Tibial artery (tissue), 4 donors: ENCODE measurements around the gene CORO1C.

Source experiments
- DNase-seq, 2 donors: peaks; one replicate each; pipeline ENCODE4 v3.0.0-alpha.2; 2019
- H3K27ac ChIP-seq, 2 donors: fragments of 200-600 bp; sonication (generic) in 1 of 2; 1 replicate in 1 of 2; 2 replicates in 1 of 2; pipeline ENCODE4 v1.5.1; 2018 to 2019; ENCODE audit warnings: mild to moderate bottlenecking in 1 of 2
- H3K27me3 ChIP-seq, 2 donors: fragments of 200-600 bp; sonication (generic) in 1 of 2; one replicate each; pipeline versions ENCODE4 v1.5.1 to v1.6.0; 2016 to 2019
- H3K36me3 ChIP-seq, 3 donors: fragments of 200-600 bp; sonication (generic) in 2 of 3; one replicate each; pipeline ENCODE4 v1.5.1; 2016 to 2019; ENCODE audit warnings: mild to moderate bottlenecking in 2 of 3
- H3K4me1 ChIP-seq, 4 donors: fragments of 200-600 bp; sonication (generic) in 2 of 4; 1 replicate in 3 of 4; 2 replicates in 1 of 4; pipeline ENCODE4 v1.5.1; 2016 to 2019
- H3K4me3 ChIP-seq, 2 donors: fragments of 200-600 bp; sonication (generic) in 1 of 2; 1 replicate in 1 of 2; 2 replicates in 1 of 2; pipeline ENCODE4 v1.5.1; 2018 to 2019; ENCODE audit warnings: mild to moderate bottlenecking in 2 of 2
- H3K9me3 ChIP-seq, 3 donors: fragments of 200-600 bp; sonication (generic) in 1 of 3; one replicate each; pipeline ENCODE4 v1.5.1; 2016 to 2019
- intact Hi-C: fragments of 100-400 bp; cut with DNase I; formaldehyde crosslinking; loops from one replicate; pipeline ENCODE4 v1.15.0; 2023; ENCODE audit warnings: low total_unique reads
- TF ChIP-seq, protein P1 (sequence below), 2 experiments: fragments of 200-600 bp in 1 of 2; fragments of 450-650 bp in 1 of 2; IDR thresholded peaks; one replicate each; pipeline ENCODE4 v1.5.1; 2017 to 2019; ENCODE audit warnings: antibody characterized with exemption in 2 of 2, mild to moderate bottlenecking in 1 of 2, moderate library complexity in 1 of 2

Gene CORO1C

DNA sequence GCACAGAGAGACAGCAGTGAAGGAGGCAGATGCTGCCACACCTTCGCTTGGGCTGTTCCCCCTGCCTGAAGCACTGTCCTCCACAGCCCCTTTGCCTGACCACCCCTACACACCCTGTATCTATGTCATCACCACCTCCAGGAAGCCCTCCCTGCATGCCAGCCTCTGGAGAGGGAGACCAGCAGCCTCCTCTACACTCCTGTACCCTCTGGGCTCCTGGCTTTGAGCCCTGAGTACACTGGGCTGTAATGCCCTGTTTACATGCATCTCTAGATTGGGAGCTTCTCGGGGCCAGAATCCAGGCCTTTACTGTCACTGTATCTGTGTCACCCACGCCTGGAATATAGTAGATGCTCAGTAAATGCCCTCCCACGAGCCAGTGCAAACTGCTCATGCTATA, 127.6 kb downstream of the CORO1C start:
- no peak for DNase-seq
- H3K4me1 ChIP-seq = no peaks in the 10 kb centered on the region
- no peak overlapping the region for H3K27ac ChIP-seq
- H3K36me3 ChIP-seq = no peaks in the 10 kb centered on the region
- H3K9me3 ChIP-seq = no peaks in the 10 kb centered on the region
- intact Hi-C loops = no loop called here
- peaks cover 0 to 12% of the 10 kb centered on the region in 2 donors for H3K27me3 ChIP-seq
- TF ChIP-seq, protein P1, sequence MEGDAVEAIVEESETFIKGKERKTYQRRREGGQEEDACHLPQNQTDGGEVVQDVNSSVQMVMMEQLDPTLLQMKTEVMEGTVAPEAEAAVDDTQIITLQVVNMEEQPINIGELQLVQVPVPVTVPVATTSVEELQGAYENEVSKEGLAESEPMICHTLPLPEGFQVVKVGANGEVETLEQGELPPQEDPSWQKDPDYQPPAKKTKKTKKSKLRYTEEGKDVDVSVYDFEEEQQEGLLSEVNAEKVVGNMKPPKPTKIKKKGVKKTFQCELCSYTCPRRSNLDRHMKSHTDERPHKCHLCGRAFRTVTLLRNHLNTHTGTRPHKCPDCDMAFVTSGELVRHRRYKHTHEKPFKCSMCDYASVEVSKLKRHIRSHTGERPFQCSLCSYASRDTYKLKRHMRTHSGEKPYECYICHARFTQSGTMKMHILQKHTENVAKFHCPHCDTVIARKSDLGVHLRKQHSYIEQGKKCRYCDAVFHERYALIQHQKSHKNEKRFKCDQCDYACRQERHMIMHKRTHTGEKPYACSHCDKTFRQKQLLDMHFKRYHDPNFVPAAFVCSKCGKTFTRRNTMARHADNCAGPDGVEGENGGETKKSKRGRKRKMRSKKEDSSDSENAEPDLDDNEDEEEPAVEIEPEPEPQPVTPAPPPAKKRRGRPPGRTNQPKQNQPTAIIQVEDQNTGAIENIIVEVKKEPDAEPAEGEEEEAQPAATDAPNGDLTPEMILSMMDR (IDR thresholded peaks at IDR 0.05) = no peak
- no peak overlapping the region for H3K4me3 ChIP-seq

DNA sequence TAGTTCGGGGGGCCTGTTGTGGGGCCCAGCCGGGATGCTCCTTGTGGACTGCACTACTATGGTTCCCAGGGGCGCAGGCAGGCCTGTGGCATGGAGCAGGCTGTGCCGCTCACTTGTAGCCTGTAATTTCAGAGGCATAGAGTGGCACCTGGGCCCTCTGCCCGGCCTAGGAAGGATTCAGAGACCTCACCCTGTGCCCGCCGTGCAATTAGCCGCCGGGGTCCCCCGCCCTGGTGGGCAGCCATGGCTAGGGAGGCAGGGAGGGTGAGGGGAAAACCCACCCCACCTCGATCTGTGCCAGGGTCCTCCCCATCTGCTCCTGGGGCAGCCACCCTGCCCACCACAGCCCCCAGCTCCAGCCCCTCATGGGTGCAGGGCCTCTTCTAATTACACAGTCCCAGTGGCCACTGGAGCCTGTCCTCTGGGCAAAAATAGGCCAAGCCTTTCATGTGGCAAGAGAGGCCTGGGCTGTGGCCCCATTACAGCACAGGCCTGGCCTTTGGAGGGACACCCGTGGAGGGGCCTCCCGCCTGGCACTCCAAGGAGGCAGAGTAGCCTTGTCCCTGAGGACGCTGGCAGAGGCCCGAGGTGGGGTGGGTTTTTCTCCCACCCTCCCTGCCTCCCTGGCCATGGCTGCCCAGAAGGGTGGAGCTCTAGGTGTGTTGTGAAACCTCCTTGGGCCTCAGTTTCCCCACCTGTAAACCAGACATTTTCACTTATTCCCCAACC, 128.2 kb downstream of the CORO1C start:
- no peaks in the 10 kb centered on the region for H3K36me3 ChIP-seq
- no peak for DNase-seq
- no peak overlapping the region for H3K4me3 ChIP-seq
- H3K27me3 ChIP-seq = peaks cover 0 to 12% of the 10 kb centered on the region in 2 donors
- H3K9me3 ChIP-seq = no peaks in the 10 kb centered on the region
- H3K4me1 ChIP-seq = no peaks in the 10 kb centered on the region
- no peak overlapping the region for H3K27ac ChIP-seq
- intact Hi-C loops = no loop called here
- TF ChIP-seq, protein P1 (IDR thresholded peaks at IDR 0.05) = no peak

DNA sequence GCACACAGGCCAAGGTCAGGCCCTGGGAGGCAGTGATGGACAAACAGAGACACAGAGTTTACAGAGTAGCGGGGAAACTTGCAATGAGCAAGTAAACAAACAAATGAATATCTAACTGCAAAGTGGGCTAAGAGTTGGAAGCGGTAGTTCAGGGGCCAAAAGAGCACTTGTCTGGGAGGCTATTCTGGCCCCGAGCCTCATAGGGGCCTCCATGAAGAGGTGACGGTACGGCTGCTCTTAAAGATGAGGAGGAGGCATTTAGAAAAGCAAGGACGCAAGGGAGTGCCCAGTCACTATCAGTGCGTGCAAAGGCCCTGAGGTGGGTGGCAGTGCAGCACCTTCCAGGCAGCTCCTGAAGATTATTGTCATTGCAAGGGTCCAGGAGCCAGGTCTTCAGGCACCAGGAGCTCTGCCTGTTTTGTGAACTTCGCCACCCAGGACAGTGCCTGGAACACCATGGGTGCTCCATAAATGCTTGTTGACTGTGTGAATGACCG, 129.1 kb downstream of the CORO1C start:
- H3K27ac ChIP-seq = no peak overlapping the region

DNA sequence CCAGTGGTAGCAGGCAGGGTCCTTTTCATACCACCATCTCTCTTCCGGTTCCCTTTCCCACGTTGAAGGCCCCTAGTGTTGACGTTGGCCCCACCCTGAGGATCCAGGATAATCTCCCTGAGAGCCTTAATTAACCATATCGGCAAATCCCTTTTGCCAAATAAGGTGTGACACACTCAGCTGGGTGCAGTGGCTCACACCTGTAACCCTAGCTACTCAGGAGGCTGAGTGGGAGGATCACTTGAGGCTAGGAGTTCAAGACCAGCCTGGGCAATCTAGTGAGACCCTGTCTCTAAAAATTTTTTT, 130.7 kb downstream of the CORO1C start:
- H3K9me3 ChIP-seq = no peaks in the 10 kb centered on the region
- H3K36me3 ChIP-seq = no peaks in the 10 kb centered on the region
- H3K4me1 ChIP-seq = no peaks in the 10 kb centered on the region
- intact Hi-C loops = no loop called here
- no peak for DNase-seq
- no peak overlapping the region for H3K27ac ChIP-seq
- TF ChIP-seq, protein P1 (IDR thresholded peaks at IDR 0.05) = no peak
- no peak overlapping the region for H3K4me3 ChIP-seq
- peaks cover 0 to 28% of the 10 kb centered on the region in 2 donors for H3K27me3 ChIP-seq

More for the DNA sequence above, 129.1 kb downstream of the CORO1C start:
- intact Hi-C loops = no loop called here
- TF ChIP-seq, protein P1 (IDR thresholded peaks at IDR 0.05) = no peak
- H3K27me3 ChIP-seq = peaks cover 0 to 18% of the 10 kb centered on the region in 2 donors
- H3K36me3 ChIP-seq = no peaks in the 10 kb centered on the region
- no peak overlapping the region for H3K4me3 ChIP-seq
- no peaks in the 10 kb centered on the region for H3K9me3 ChIP-seq
- DNase-seq = no peak
- no peaks in the 10 kb centered on the region for H3K4me1 ChIP-seq

DNA sequence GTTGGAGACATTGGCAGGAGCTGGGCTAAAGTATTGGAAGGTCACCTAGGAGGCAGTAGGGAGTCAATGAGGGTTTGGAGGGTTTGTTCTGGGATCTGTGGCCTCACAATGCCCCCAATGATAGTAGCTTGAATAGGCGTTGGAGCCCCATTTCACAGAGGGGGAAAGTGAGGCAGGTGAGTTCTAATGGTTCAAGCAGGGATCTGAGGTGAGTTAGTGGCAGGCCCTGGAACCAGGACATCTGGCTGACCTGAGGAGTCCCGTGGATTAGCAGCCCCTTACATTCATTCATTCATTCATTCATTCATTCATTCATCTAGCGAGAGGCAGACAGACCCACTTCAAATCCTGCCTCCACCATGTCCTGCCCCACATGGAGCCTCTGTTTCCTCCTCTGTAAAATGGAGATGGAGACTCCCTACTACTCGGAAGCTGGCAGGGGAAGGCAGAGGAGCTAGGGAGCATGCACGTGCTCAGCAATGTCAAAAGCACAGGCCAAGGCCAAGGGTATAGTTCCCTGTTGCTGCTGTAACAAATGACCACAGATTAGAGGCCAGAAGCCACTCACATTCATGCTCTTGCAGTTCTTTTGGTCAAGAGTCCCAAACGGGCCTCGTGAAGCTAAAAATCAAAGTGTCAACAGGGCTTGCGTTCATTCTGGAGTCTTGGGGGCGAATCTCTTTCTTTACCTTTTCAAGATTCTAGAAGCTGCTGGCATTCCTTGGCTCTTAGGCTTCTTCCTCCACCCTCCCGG, 131.2 kb downstream of the CORO1C start:
- intact Hi-C loops = no loop called here
- TF ChIP-seq, protein P1 (IDR thresholded peaks at IDR 0.05) = no peak

More for the DNA sequence above, 131.2 kb downstream of the CORO1C start:
- H3K4me3 ChIP-seq = no peak overlapping the region
- H3K9me3 ChIP-seq = no peaks in the 10 kb centered on the region
- H3K27me3 ChIP-seq = peaks cover 0 to 32% of the 10 kb centered on the region in 2 donors
- no peak overlapping the region for H3K27ac ChIP-seq
- DNase-seq = no peak
- H3K36me3 ChIP-seq = no peaks in the 10 kb centered on the region
- H3K4me1 ChIP-seq = no peaks in the 10 kb centered on the region
